GM23338 (cell line): ENCODE results near the gene NIT1. TPM values are rescaled to one million over a fixed set of nuclear protein-coding genes. Genes with fewer than 3 reads are reported as not detected.

Experiments
- ATAC-seq: fragments of 200-7000 bp; cut with Tn5 transposase; 3 replicates; pipeline ENCODE4 v1.9.1; 2020
- DNase-seq: peaks from one replicate; pipeline ENCODE4 v3.0.0-alpha.2; 2015; ENCODE audit warnings: low spot score
- H2AFZ ChIP-seq: fragments of 200-600 bp; sonication (generic); 2 replicates; pipeline ENCODE4 v1.8.0; 2016; ENCODE audit warnings: antibody characterized with exemption, mild to moderate bottlenecking, moderate library complexity
- H3F3A ChIP-seq: fragments of 200-600 bp; sonication (generic); replicated peaks from 2 replicates; pipeline ENCODE4 v1.8.0; 2017; ENCODE audit warnings: antibody characterized with exemption, mixed run types, low read depth
- H3K27ac ChIP-seq: fragments of 200-600 bp; sonication (generic); 2 replicates; pipeline ENCODE4 v1.6.1; 2016; ENCODE audit warnings: low read depth
- H3K27me3 ChIP-seq: fragments of 200-600 bp; sonication (generic); 2 replicates; pipeline ENCODE4 v1.8.0; 2016; ENCODE audit warnings: mild to moderate bottlenecking, mixed run types, moderate library complexity; ENCODE audit not compliant: insufficient read depth
- H3K36me3 ChIP-seq: fragments of 200-600 bp; sonication (generic); 2 replicates; pipeline ENCODE4 v1.8.0; 2016; ENCODE audit warnings: mild to moderate bottlenecking; ENCODE audit not compliant: insufficient read depth
- H3K4me1 ChIP-seq: fragments of 200-600 bp; sonication (generic); 2 replicates; pipeline ENCODE4 v1.8.0; 2016; ENCODE audit warnings: mild to moderate bottlenecking, moderate library complexity; ENCODE audit not compliant: insufficient read depth
- H3K4me2 ChIP-seq: fragments of 200-600 bp; sonication (generic); 2 replicates; pipeline ENCODE4 v1.7.1; 2017; ENCODE audit warnings: mixed run types
- H3K4me3 ChIP-seq: fragments of 200-600 bp; sonication (generic); 2 replicates; pipeline ENCODE4 v1.6.1; 2016; ENCODE audit warnings: mixed run types
- H3K79me2 ChIP-seq: fragments of 200-600 bp; sonication (generic); replicated peaks from 2 replicates; pipeline ENCODE4 v1.8.0; 2017; ENCODE audit warnings: mild to moderate bottlenecking; ENCODE audit not compliant: insufficient read depth
- H3K9me2 ChIP-seq: fragments of 200-600 bp; sonication (generic); 2 replicates; pipeline ENCODE4 v1.8.0; 2017; ENCODE audit not compliant: insufficient read depth
- H4K20me1 ChIP-seq: fragments of 200-600 bp; sonication (generic); replicated peaks from 2 replicates; pipeline ENCODE4 v1.8.0; 2017; ENCODE audit warnings: mild to moderate bottlenecking; ENCODE audit not compliant: insufficient read depth
- H3K27ac Mint-ChIP-seq: 2 replicates; pipeline ENCODE4 v1.8.0; 2020; ENCODE audit warnings: inconsistent platforms, mild to moderate bottlenecking, moderate library complexity, mixed read lengths
- H3K27me3 Mint-ChIP-seq: 3 replicates; pipeline ENCODE4 v1.8.0; 2022; ENCODE audit warnings: low read depth, mild to moderate bottlenecking, moderate library complexity, mixed read lengths, inconsistent platforms; ENCODE audit not compliant: insufficient read depth, poor library complexity
- H3K36me3 Mint-ChIP-seq: 3 replicates; pipeline ENCODE4 v1.8.0; 2021; ENCODE audit warnings: low read depth, mild to moderate bottlenecking, inconsistent platforms, moderate library complexity, mixed read lengths
- H3K4me1 Mint-ChIP-seq: 3 replicates; pipeline ENCODE4 v1.8.0; 2020; ENCODE audit warnings: mild to moderate bottlenecking, inconsistent platforms, mixed read lengths
- H3K4me3 Mint-ChIP-seq: 3 replicates; pipeline ENCODE4 v1.8.0; 2021; ENCODE audit warnings: moderate library complexity, mild to moderate bottlenecking, inconsistent platforms, mixed read lengths
- H3K9me3 Mint-ChIP-seq: 3 replicates; pipeline ENCODE4 v1.8.0; 2020; ENCODE audit warnings: moderate library complexity, mild to moderate bottlenecking, inconsistent platforms, mixed read lengths
- CREB1 ChIP-seq: fragments of 250-450 bp; sonication (Bioruptor Pico); IDR thresholded peaks from 2 replicates; pipeline ENCODE4 v1.5.0; 2020; ENCODE audit warnings: low read depth, mild to moderate bottlenecking, moderate library complexity
- CTCF ChIP-seq, 2 experiments: fragments of 200-600 bp in 1 of 2; sonication (generic) in 1 of 2; conservative IDR thresholded peaks; 2 replicates each; pipeline versions ENCODE4 v1.5.1 to v1.6.1; 2016 to 2017; ENCODE audit warnings: antibody characterized with exemption in 2 of 2, low read depth in 2 of 2, mild to moderate bottlenecking in 2 of 2, moderate library complexity in 1 of 2
- ETS1 ChIP-seq: IDR thresholded peaks from 2 replicates; pipeline ENCODE4 v1.6.1; 2016; ENCODE audit warnings: antibody characterized with exemption
- EZH2 ChIP-seq: fragments of 200-600 bp; sonication (generic); IDR thresholded peaks from one replicate; pipeline ENCODE4 v1.8.0; 2017; ENCODE audit warnings: antibody characterized with exemption, mild to moderate bottlenecking, low read depth; ENCODE audit not compliant: unreplicated experiment
- EZH2phosphoT487 ChIP-seq: fragments of 200-600 bp; sonication (generic); IDR thresholded peaks from one replicate; pipeline ENCODE4 v1.8.1; 2018; ENCODE audit warnings: antibody characterized with exemption; ENCODE audit not compliant: unreplicated experiment
- JUNB ChIP-seq: IDR thresholded peaks from one replicate; pipeline ENCODE4 v1.6.1; 2016; ENCODE audit warnings: antibody characterized with exemption; ENCODE audit not compliant: unreplicated experiment
- NANOG ChIP-seq: IDR thresholded peaks from 2 replicates; pipeline ENCODE4 v1.6.1; 2016; ENCODE audit warnings: antibody characterized with exemption, borderline replicate concordance
- POLR2AphosphoS5 ChIP-seq: IDR thresholded peaks from 2 replicates; pipeline ENCODE4 v1.6.1; 2016; ENCODE audit warnings: antibody characterized with exemption, low read depth
- REST ChIP-seq: IDR thresholded peaks from one replicate; pipeline ENCODE4 v1.6.1; 2018; ENCODE audit warnings: antibody characterized with exemption; ENCODE audit not compliant: unreplicated experiment
- ZNF114 ChIP-seq: fragments of 250-450 bp; sonication (Bioruptor Pico); IDR thresholded peaks from 2 replicates; pipeline ENCODE4 v1.5.0; 2020; ENCODE audit warnings: mild to moderate bottlenecking, moderate library complexity
- ZNF331 ChIP-seq: fragments of 250-450 bp; sonication (Bioruptor Pico); IDR thresholded peaks from 2 replicates; pipeline ENCODE4 v1.5.0; 2020; ENCODE audit warnings: low read depth, mild to moderate bottlenecking, moderate library complexity
- polyA plus RNA-seq: library from polyadenylated mRNA; unstranded; fragments of >200 nt; fragmentation: Nextera tagmentation; extraction: Ambion mirVana; gene quantifications from 2 replicates; pipeline ENCODE4 v1.2.1, GENCODE V29; 2016
- total RNA-seq: library from RNA; depleted of rRNA; stranded (reverse); fragments of >200 nt; shearing (Covaris generic); gene quantifications from 2 replicates; pipeline ENCODE4 v1.2.3, GENCODE V29; 2014

NIT1 gene
- total and polyA plus RNA-seq, 2 experiments from 2014 or later, result 35.9 to 43.0 TPM

GRCh38 chr1:161159087-161159912, 41.4 kb downstream of the NIT1 start, which contains the start of gene USP21 (continued):
- TF ChIP-seq REST (no peak), CTCF (conservative IDR thresholded peaks at IDR 0.05; ENCODE audit: low read depth in 2 of 2) (peak in 1 of 2 experiments; percentile 18; a peak in 1 of 4 replicates), ZNF331 (CRISPR knock-in tag) (no peak)

GRCh38 chr1:161159913-161160243, 42.0 kb downstream of the NIT1 start:
- Histone ChIP-seq H3K4me1 (peaks cover 9% of the 10 kb centered on the region; the same call in 1 of the 2 replicates), H3K36me3 (no peaks in the 10 kb centered on the region; the same call in none of the 2 replicates), H3F3A (peaks cover 28% of the 10 kb centered on the region), H3K9me2 (no peaks in the 10 kb centered on the region), H2AFZ (peak overlapping the region; percentile 93), H4K20me1 (no peaks in the 10 kb centered on the region), H3K79me2 (peaks cover 10% of the 10 kb centered on the region; the same call in 1 of the 2 replicates), H3K4me3 (peak overlapping the region; percentile 85), H3K4me2 (peak overlapping the region; percentile 96), H3K27ac (peak overlapping the region; percentile 43), H3K27me3 (no peaks in the 10 kb centered on the region)
- no peak for DNase-seq
- peak overlapping the region; percentile 76 for H3K27ac Mint-ChIP-seq
- H3K4me3 Mint-ChIP-seq, result peak overlapping the region; percentile 84
- no peak for ATAC-seq
- H3K9me3 Mint-ChIP-seq, result no peaks in the 10 kb centered on the region
- peaks cover 15% of the 10 kb centered on the region for H3K27me3 Mint-ChIP-seq
- peaks cover 45% of the 10 kb centered on the region for H3K36me3 Mint-ChIP-seq
- peaks cover 24% of the 10 kb centered on the region for H3K4me1 Mint-ChIP-seq
- TF ChIP-seq JUNB (no peak), EZH2phosphoT487 (no peak), REST (no peak), CREB1 (no peak), ETS1 (no peak), CTCF (conservative IDR thresholded peaks at IDR 0.05; ENCODE audit: low read depth in 2 of 2) (no peak), ZNF114 (CRISPR knock-in tag) (no peak), NANOG (no peak), POLR2AphosphoS5 (no peak), EZH2 (no peak)
